Stomach (tissue), 9 donors: ENCODE measurements around the gene ACVR1B. TPM values are rescaled to one million over a fixed set of nuclear protein-coding genes. Genes with fewer than 3 reads are reported as not detected.

Source experiments
- DNase-seq, 2 donors: peaks; one replicate each; pipeline versions ENCODE4 v3.0.0 to v3.0.0-alpha.2; 2013 to 2019
- H3K27ac ChIP-seq, 5 donors: fragments of 200-600 bp in 4 of 5; sonication (generic) in 4 of 5; one replicate each; pipeline ENCODE4 v1.5.1; 2013 to 2019; ENCODE audit warnings: mild to moderate bottlenecking in 1 of 5, moderate library complexity in 1 of 5
- H3K27me3 ChIP-seq, 3 donors: fragments of 200-600 bp; sonication (generic); one replicate each; pipeline ENCODE4 v1.5.1; 2017 to 2019; ENCODE audit warnings: mixed run types in 1 of 3
- H3K36me3 ChIP-seq, 4 donors: fragments of 200-600 bp; sonication (generic); 1 replicate in 3 of 4; 2 replicates in 1 of 4; pipeline ENCODE4 v1.5.1; 2016 to 2019
- H3K4me1 ChIP-seq, 4 donors: fragments of 200-600 bp; sonication (generic); one replicate each; pipeline ENCODE4 v1.5.1; 2016 to 2019
- H3K4me3 ChIP-seq, 4 donors: fragments of 200-600 bp; sonication (generic) in 3 of 4; one replicate each; pipeline ENCODE4 v1.5.1; 2016 to 2019; ENCODE audit warnings: mild to moderate bottlenecking in 1 of 4
- H3K9me3 ChIP-seq, 4 donors: fragments of 200-600 bp; sonication (generic); one replicate each; pipeline ENCODE4 v1.5.1; 2016 to 2019
- CTCF ChIP-seq, 7 experiments: fragments of 450-650 bp in 4 of 7; fragments of 200-600 bp in 3 of 7; sonication (generic) in 3 of 7; IDR thresholded peaks; one replicate each; pipeline ENCODE4 v1.5.1; 2016 to 2019; ENCODE audit warnings: antibody characterized with exemption in 7 of 7, control low read depth in 2 of 7, mild to moderate bottlenecking in 1 of 7
- EP300 ChIP-seq: sonication (generic); formaldehyde crosslinking; IDR thresholded peaks from one replicate; pipeline ENCODE4 v1.6.1; 2017; ENCODE audit warnings: antibody characterized with exemption
- POLR2A ChIP-seq, 4 donors: fragments of 450-650 bp; IDR thresholded peaks; one replicate each; pipeline ENCODE4 v1.6.1; 2016; ENCODE audit warnings: antibody characterized with exemption in 4 of 4, control low read depth in 2 of 4, mild to moderate bottlenecking in 1 of 4, moderate library complexity in 1 of 4
- POLR2AphosphoS5 ChIP-seq, 3 donors: sonication (generic); formaldehyde crosslinking; IDR thresholded peaks; one replicate each; pipeline ENCODE4 v1.6.1; 2016; ENCODE audit warnings: antibody characterized with exemption in 3 of 3
- WGBS, 5 donors: extraction: QIAGEN DNeasy Blood & Tissue Kit in 3 of 5; methylation state at CpG; one replicate each; pipeline versions ENCODE4 v1.1.5 to v1.1.7; 2013 to 2018; 5-methylcytosine and 5-hydroxymethylcytosine counted together
- intact Hi-C: fragments of 100-400 bp; cut with DNase I; formaldehyde crosslinking; loops from one replicate; pipeline ENCODE4 v1.15.1; 2023; ENCODE audit warnings: low total_unique reads
- polyA plus RNA-seq, 3 donors: library from polyadenylated mRNA; stranded (reverse); fragments of 200-250 nt; gene quantifications; one replicate each; pipeline ENCODE4 v1.2.3, GENCODE V29; 2013
- total RNA-seq, 5 donors: library from RNA; depleted of rRNA; stranded (reverse); fragments of >200 nt; gene quantifications; one replicate each; pipeline versions ENCODE4 v1.1.0 to v1.2.3, GENCODE V29; 2014 to 2016
- donor health status: healthy with polysubstance abuse.
- donor health status: Bipolar disorder and iron deficiency.
- donor health status: healthy.

The ACVR1B gene
- total and polyA plus RNA-seq, 8 donors, result 8.3 to 53.1 (median 24.5) TPM

GRCh38 chr12:51986834-51987233, 35.3 kb downstream of the ACVR1B start:
- 77 to 85% (median 81%) methylated on average over 8 of the region's 8 CpGs for WGBS, 5 donors
- Histone ChIP-seq H3K27ac (no peak overlapping the region), H3K36me3 (peaks cover 46 to 98% (median 96%) of the 10 kb centered on the region in 4 donors), H3K27me3 (no peaks in the 10 kb centered on the region), H3K4me3 (no peak overlapping the region), H3K9me3 (no peaks in the 10 kb centered on the region), H3K4me1 (peaks cover 0 to 9% (median 4%) of the 10 kb centered on the region in 4 donors)
- TF ChIP-seq POLR2A (IDR thresholded peaks at IDR 0.05) (no peak), CTCF (IDR thresholded peaks at IDR 0.05) (no peak), EP300 (no peak), POLR2AphosphoS5 (IDR thresholded peaks at IDR 0.05) (no peak)
- intact Hi-C loops, result no loop called here
- DNase-seq, result no peak

GRCh38 chr12:51992246-51992645, 40.7 kb downstream of the ACVR1B start:
- intact Hi-C loops, result no loop called here
- DNase-seq, result no peak
- H3K9me3 ChIP-seq, result no peaks in the 10 kb centered on the region
- no peaks in the 10 kb centered on the region for H3K27me3 ChIP-seq
- H3K27ac ChIP-seq, result no peak overlapping the region
- H3K4me3 ChIP-seq, result no peak overlapping the region
- peaks cover 0 to 7% (median 2%) of the 10 kb centered on the region in 4 donors for H3K4me1 ChIP-seq
- TF ChIP-seq POLR2A (IDR thresholded peaks at IDR 0.05) (no peak), EP300 (no peak), POLR2AphosphoS5 (IDR thresholded peaks at IDR 0.05) (no peak), CTCF (IDR thresholded peaks at IDR 0.05) (no peak)
- H3K36me3 ChIP-seq, result peaks cover 32 to 97% (median 90%) of the 10 kb centered on the region in 4 donors
- 88 to 94% (median 93%) methylated on average over 5 of the region's 5 CpGs for WGBS, 5 donors

- intact Hi-C loops, result no loop called here
- H3K36me3 ChIP-seq, result peaks cover 32 to 88% (median 83%) of the 10 kb centered on the region in 4 donors
- H3K9me3 ChIP-seq, result no peaks in the 10 kb centered on the region
- H3K27ac ChIP-seq, result no peak overlapping the region
- DNase-seq, result no peak
- no peak overlapping the region for H3K4me3 ChIP-seq
- no peak for TF ChIP-seq CTCF (IDR thresholded peaks at IDR 0.05)
- no peak for TF ChIP-seq EP300
- no peak for TF ChIP-seq POLR2A (IDR thresholded peaks at IDR 0.05)
- TF ChIP-seq POLR2AphosphoS5 (IDR thresholded peaks at IDR 0.05), result no peak
- peaks cover 0 to 7% (median 2%) of the 10 kb centered on the region in 4 donors for H3K4me1 ChIP-seq
- WGBS, 5 donors, result 87 to 96% (median 95%) methylated on average over 4 to 17 of the region's 17 CpGs
- no peaks in the 10 kb centered on the region for H3K27me3 ChIP-seq
Observed at GRCh38 chr12:51994539-51994820, 43.0 kb downstream of the ACVR1B start.

- Histone ChIP-seq H3K9me3 (no peaks in the 10 kb centered on the region), H3K36me3 (peaks cover 28 to 88% (median 79%) of the 10 kb centered on the region in 4 donors), H3K27ac (no peak overlapping the region), H3K27me3 (no peaks in the 10 kb centered on the region), H3K4me3 (no peak overlapping the region), H3K4me1 (peaks cover 0 to 7% (median 2%) of the 10 kb centered on the region in 4 donors)
- 54 to 90% (median 84%) methylated on average over 4 of the region's 4 CpGs for WGBS, 5 donors
- DNase-seq, result no peak
- TF ChIP-seq POLR2A (IDR thresholded peaks at IDR 0.05) (no peak), EP300 (no peak), POLR2AphosphoS5 (IDR thresholded peaks at IDR 0.05) (no peak), CTCF (IDR thresholded peaks at IDR 0.05) (no peak)
- intact Hi-C loops, result no loop called here
Observed at GRCh38 chr12:51994959-51995358, 43.5 kb downstream of the ACVR1B start.
